GM18507 (cell line): ENCODE data around the gene PEX14.

Experiments
- DNase-seq: peaks from one replicate; pipeline ENCODE4 v3.0.0; 2011; ENCODE audit warnings: low read depth; ENCODE audit not compliant: insufficient read length; ENCODE audit errors: extremely low spot score
- FAIRE-seq: peaks from 2 replicates; lab custom pipeline; 2011; peaks lifted over from hg19 to GRCh38; lab: Jason Lieb, UNC

PEX14 gene

DNA sequence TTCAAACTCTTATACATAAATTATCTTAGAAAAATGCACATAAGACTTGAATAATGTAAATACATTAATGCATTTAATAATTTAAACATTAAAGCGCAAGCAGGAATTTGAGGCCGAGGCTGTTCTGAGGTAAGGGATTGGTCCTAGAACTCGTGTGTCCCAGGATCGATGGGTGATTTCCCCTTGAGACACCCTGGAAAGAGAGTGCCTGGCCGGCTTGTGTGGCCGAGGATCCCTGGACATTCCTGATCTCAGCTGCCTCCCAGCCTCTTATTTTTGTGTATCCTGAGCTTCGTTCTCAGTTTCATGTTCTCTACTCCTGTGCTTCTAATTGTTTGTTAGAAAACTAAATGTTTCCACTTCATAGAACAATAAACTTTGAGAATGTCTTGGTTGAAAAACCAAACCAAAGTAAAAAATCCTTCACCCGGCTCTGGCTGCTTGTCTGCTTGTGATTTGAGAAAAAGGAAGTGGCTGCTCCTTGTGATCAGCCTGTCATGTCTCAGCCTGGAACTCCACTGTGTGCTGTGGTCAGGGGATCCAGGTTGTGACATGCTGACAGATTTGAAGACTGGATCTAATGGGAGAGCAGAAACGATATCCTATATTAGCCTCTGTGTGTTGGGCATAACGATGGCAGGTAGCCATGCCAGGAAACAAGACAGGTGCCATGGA lies 40.7 kb downstream of the PEX14 start:
- DNase-seq (no peak), FAIRE-seq (no peak)

DNA sequence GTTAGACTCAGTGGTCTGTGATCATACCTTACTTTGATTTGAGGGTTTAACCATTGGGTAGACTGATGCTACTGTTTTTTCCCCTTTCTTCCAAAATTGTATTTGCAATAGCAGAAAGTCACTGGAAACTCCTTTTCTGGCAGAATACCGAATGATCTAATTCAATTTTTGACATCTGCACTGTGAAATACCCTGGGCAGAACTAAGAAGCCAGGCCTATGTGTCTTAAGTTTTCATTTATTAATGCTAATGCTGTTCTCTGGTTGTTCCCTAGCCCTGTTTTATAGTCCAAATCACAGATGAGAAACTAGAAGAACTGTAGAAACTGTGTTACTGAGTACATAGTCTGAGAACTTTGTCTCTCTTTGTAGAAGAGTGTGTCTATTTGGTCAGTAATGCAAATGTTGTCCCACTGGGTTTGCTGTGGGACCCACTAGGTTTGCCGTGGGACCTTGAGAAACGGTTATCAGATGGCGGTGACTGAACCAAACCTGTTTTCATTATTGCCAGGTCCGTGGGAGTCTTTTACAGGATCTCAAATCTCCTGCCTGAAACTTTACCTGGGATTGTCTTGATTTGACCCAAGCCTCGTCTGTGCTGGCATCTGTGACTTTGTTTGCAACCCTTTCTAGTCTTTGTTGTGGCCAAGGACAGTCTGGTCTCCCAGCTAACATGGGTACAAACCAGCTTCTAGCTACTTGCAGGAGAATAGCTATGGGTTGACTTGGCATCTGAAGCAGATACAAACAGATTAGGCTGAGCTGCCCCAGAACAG lies 41.4 kb downstream of the PEX14 start:
- no peak for DNase-seq
- FAIRE-seq: peak; percentile 12

- DNase-seq (no peak), FAIRE-seq (no peak)
Measured at GRCh38 chr1:10516925-10517676, 42.4 kb downstream of the PEX14 start.

DNA sequence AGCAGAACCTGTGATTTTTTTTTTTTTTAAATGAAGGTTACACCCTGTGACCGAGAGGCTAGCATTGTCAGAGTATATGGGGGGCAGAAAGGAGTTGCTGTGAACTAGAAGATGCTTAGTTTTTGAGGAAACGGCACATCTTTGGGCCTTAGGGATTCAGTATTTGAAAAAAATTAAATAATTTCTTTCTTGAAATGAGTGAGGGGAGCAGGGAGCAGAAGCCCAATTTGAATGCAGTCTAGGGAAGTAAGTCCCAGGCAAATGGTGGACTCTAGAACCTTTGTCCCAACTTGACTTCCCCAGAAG lies 42.9 kb downstream of the PEX14 start:
- FAIRE-seq: no peak
- no peak for DNase-seq

- DNase-seq (no peak), FAIRE-seq (no peak)
Measured at GRCh38 chr1:10519016-10519417, 44.3 kb downstream of the PEX14 start.

- FAIRE-seq: no peak
- DNase-seq: no peak
Measured at GRCh38 chr1:10520497-10520896, 45.7 kb downstream of the PEX14 start.

- DNase-seq: no peak
Measured at GRCh38 chr1:10520952-10521351, 46.2 kb downstream of the PEX14 start.

DNA sequence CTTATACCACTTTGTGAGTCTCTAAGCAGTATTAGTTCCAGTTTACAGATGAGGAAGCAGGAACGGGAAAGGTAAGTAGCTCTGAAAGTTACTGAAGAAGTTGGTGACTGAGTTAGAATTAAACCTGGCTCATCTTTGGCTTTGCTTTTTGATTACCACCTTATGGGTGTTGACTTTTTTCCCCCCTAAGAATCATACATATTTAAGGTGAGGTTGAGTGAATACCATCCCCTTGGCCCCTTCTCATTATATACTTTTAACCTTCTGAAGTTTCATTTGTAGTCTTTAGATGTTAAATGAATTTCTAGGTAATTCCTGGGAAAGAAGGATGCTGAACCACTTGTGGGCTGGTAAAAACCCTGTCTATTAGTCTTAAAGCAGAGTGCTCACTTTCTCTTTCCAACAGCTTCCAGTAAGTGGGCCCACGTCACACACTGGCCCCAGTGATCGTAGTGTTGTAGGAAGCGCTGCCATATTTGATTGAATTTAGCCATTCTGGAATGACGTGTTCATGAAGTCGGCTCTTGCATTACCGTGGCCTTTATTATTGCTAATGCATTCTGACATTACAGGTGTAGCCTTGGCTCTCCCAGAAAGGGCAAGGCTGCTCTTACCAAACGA lies 46.9 kb downstream of the PEX14 start:
- no peak for FAIRE-seq
- no peak for DNase-seq

More at GRCh38 chr1:10520952-10521351, 46.2 kb downstream of the PEX14 start:
- no peak for FAIRE-seq

DNA sequence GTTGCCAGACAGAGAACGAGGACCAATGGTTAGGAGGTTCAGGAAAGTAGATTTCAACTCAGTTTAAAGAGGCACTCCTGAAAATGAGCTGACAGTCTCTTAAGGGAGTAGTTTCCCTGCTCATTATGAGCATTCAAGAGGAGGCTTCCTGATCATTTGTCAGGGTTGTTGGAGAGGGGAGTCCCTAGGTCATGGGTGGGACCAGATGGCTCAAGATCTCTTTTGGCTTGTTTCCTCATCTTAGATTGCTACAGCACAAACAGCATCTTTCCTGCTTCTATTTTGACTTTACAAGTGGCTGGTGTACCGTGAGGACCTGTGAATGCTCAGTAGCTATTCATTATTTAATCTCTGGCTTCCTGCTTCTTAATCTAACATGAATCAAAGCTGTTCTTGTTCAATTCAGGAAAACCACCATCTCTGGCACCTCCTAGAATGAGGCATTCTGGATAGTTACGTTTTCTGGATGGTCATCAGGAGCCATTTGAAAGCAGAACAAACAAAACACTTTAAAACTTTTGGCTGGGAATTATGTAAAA lies 47.6 kb downstream of the PEX14 start:
- FAIRE-seq: no peak
- no peak for DNase-seq

DNA sequence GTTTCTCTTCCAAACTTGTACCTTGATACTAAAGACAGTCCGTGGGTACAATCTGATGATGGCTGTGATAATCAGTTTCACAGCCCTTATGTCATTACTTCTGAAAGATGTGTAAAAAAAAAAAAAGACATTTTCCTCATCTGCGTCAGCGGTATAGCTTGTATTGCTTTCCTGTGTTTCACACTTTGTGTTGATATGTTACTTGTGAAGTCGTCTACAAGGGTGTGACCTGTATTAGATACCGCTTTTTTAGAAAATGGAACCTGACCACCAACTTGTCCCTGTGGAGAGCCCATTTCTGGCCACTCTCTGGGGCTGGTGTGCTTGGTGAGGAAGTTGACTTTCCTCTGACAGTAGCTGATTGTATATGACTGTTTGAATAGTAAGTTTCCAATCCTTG lies 50.5 kb downstream of the PEX14 start:
- DNase-seq (no peak), FAIRE-seq (no peak)

GRCh38 chr1:10528066-10529014 lies 53.6 kb downstream of the PEX14 start:
- no peak for DNase-seq
- FAIRE-seq: no peak

DNA sequence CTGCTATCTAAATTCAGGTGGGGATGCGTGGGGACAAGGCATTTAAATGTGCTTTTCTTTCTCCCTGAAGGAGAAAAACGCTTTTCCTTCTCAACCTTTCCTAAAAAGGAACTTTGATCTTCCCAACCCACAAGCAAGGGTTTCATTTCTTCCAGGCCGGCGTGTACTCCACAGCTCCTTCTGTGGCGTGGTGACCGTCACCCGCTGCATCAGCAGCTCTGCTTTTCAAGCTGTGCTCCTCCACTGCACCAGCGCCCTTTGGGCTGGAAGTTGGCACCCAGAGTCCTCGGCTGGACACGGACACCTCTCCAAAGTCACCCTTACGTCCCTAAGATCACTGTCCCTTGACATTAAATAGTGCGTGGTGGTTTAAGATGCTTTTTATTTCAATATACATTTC lies 54.3 kb downstream of the PEX14 start:
- DNase-seq (no peak), FAIRE-seq (no peak)

DNA sequence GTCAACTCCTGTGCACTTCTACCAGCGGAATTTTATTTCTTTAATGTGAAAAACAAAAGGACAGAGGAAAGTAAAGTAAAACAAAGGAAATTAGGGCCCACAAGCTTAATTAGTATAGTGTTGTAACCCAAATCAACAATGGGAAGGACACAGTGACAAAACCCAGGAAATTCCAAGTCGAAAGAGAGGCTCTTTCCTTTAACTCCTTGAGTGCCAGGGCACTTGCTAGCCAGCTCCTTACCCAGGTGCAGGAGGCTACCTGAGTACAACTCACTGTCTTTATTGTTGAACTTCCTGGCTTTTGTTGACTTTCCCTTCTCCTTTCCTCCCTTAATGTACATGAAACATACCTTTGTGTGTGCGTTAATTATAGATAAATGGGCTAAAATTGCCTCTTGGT lies 55.0 kb downstream of the PEX14 start:
- DNase-seq (no peak), FAIRE-seq (no peak)

DNA sequence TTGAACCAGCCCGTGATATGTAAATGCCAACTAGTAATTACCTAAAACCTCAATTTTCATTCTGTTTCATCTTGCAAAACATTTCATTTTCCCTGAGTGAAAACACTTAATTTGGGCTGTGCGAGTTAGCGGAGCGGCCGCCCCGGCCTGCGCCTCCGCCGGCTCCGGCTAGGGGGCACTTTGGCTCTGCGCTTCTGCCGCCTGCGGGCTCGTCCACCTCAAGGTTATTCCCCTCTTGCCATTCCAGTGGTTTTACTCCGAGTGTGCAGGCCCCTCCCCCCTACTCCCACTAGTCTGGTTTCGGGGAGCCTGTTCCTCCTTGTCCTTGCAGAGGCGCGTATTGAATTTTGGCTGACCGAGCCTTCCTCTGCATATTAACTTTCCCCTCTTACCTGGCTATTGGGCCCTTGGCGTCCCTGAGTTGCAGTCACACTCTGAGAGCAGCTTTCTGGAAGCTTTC lies 55.6 kb downstream of the PEX14 start:
- no peak for DNase-seq

GRCh38 chr1:10530756-10531495 lies 56.2 kb downstream of the PEX14 start:
- no peak for FAIRE-seq
- no peak for DNase-seq

More for the DNA sequence above, 55.6 kb downstream of the PEX14 start:
- no peak for FAIRE-seq

DNA sequence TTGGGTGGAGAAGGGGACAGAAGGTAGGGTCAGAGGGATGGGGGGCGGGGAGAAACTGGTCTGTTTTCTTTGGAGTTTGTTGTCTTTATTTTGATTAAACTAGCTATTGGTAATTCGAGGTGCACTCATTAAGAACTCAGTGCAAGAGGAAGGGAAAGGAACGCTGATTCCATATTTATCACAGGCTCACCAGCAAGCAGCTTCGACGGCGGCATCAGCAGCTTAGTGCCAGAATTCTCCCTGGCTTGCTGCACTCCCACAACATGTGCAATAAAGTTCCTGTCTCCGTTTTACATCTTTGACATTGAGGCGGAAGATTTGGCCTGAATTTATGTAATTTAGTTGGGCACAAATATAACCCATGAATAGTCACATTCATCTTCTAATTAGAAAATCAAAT lies 57.6 kb downstream of the PEX14 start:
- DNase-seq (no peak), FAIRE-seq (no peak)

GRCh38 chr1:10534519-10534918 lies 59.8 kb downstream of the PEX14 start:
- DNase-seq: no peak
- FAIRE-seq: no peak

DNA sequence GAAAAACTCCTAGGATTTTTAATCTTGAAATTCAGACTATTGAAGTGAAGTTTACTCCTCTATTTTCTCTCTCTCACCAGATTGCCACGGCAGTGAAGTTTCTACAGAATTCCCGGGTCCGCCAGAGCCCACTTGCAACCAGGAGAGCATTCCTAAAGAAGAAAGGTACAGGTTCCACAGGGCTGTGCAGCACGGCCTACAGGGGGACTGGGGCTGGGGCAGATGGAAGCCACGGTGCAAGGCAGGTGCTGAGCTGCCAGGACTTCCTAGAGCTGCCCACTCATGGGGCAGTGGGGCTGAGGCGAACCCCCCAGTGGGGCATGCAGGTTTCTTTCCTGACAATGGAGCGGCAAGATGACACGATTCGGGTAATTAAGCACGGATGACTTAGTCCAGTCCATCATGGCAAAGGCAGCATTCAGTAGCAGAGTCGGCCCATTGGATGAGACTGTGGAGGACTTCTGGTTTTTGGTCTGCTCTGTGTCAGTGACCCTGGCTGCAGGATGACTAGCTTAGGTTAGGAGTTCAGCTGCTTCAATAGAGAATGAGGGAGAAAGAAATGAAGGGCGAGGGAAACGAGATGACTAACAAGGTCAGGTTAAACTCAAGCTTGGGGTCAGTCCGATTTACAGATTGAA lies 61.5 kb downstream of the PEX14 start:
- no peak for FAIRE-seq
- no peak for DNase-seq
